ENCODE data around the gene RPGRIP1L. TPM values are rescaled to one million over a fixed set of nuclear protein-coding genes. Genes with fewer than 3 reads are reported as not detected.

Gene RPGRIP1L
- total RNA-seq, 1 donor from 2014 or later: 12.0 TPM

GRCh38 chr16:53598511-53599275, 105.0 kb downstream of the RPGRIP1L start:
- no peak overlapping the region for H3K27ac Mint-ChIP-seq (ENCODE audit: unreplicated experiment)
- TF ChIP-seq CTCF (IDR thresholded peaks at IDR 0.05): no peak
- H3K27me3 Mint-ChIP-seq (ENCODE audit: unreplicated experiment): no peaks in the 10 kb centered on the region
- no peaks in the 10 kb centered on the region for H3K4me1 Mint-ChIP-seq (ENCODE audit: unreplicated experiment)
- peaks cover 19% of the 10 kb centered on the region for H3K36me3 Mint-ChIP-seq (ENCODE audit: unreplicated experiment)
- peaks cover 24% of the 10 kb centered on the region for H3K9me3 Mint-ChIP-seq (ENCODE audit: unreplicated experiment)
- DNase-seq (ENCODE audit: extremely low spot score, unreplicated experiment): no peak
- no peak overlapping the region for H3K4me3 Mint-ChIP-seq (ENCODE audit: unreplicated experiment)

- Mint-ChIP-seq H3K36me3 (ENCODE audit: unreplicated experiment) (peaks cover 19% of the 10 kb centered on the region), H3K9me3 (ENCODE audit: unreplicated experiment) (peaks cover 24% of the 10 kb centered on the region), H3K27ac (ENCODE audit: unreplicated experiment) (no peak overlapping the region), H3K4me3 (ENCODE audit: unreplicated experiment) (no peak overlapping the region), H3K4me1 (ENCODE audit: unreplicated experiment) (no peaks in the 10 kb centered on the region), H3K27me3 (ENCODE audit: unreplicated experiment) (no peaks in the 10 kb centered on the region)
- DNase-seq (ENCODE audit: extremely low spot score, unreplicated experiment): no peak
- no peak for TF ChIP-seq CTCF (IDR thresholded peaks at IDR 0.05)
Observed at GRCh38 chr16:53597776-53598175, 105.9 kb downstream of the RPGRIP1L start.

- H3K36me3 Mint-ChIP-seq (ENCODE audit: unreplicated experiment): no peaks in the 10 kb centered on the region
- H3K9me3 Mint-ChIP-seq (ENCODE audit: unreplicated experiment): peaks cover 17% of the 10 kb centered on the region
- no peak overlapping the region for H3K4me3 Mint-ChIP-seq (ENCODE audit: unreplicated experiment)
- DNase-seq (ENCODE audit: extremely low spot score, unreplicated experiment): no peak
- no peaks in the 10 kb centered on the region for H3K4me1 Mint-ChIP-seq (ENCODE audit: unreplicated experiment)
- H3K27me3 Mint-ChIP-seq (ENCODE audit: unreplicated experiment): peaks cover 7% of the 10 kb centered on the region
- no peak overlapping the region for H3K27ac Mint-ChIP-seq (ENCODE audit: unreplicated experiment)
- no peak for TF ChIP-seq CTCF (IDR thresholded peaks at IDR 0.05)
Observed at GRCh38 chr16:53588081-53588648, 115.5 kb downstream of the RPGRIP1L start.

GRCh38 chr16:53583401-53583800, 120.3 kb downstream of the RPGRIP1L start:
- H3K27ac Mint-ChIP-seq (ENCODE audit: unreplicated experiment): no peak overlapping the region
- TF ChIP-seq CTCF (IDR thresholded peaks at IDR 0.05): no peak
- no peak overlapping the region for H3K4me3 Mint-ChIP-seq (ENCODE audit: unreplicated experiment)
- peaks cover 4% of the 10 kb centered on the region for H3K27me3 Mint-ChIP-seq (ENCODE audit: unreplicated experiment)
- H3K9me3 Mint-ChIP-seq (ENCODE audit: unreplicated experiment): peaks cover 5% of the 10 kb centered on the region
- H3K4me1 Mint-ChIP-seq (ENCODE audit: unreplicated experiment): no peaks in the 10 kb centered on the region
- DNase-seq (ENCODE audit: extremely low spot score, unreplicated experiment): no peak
- no peaks in the 10 kb centered on the region for H3K36me3 Mint-ChIP-seq (ENCODE audit: unreplicated experiment)

GRCh38 chr16:53581784-53582183, 121.9 kb downstream of the RPGRIP1L start:
- no peaks in the 10 kb centered on the region for H3K4me1 Mint-ChIP-seq (ENCODE audit: unreplicated experiment)
- H3K9me3 Mint-ChIP-seq (ENCODE audit: unreplicated experiment): no peaks in the 10 kb centered on the region
- no peak overlapping the region for H3K4me3 Mint-ChIP-seq (ENCODE audit: unreplicated experiment)
- TF ChIP-seq CTCF (IDR thresholded peaks at IDR 0.05): no peak
- DNase-seq (ENCODE audit: extremely low spot score, unreplicated experiment): no peak
- no peak overlapping the region for H3K27ac Mint-ChIP-seq (ENCODE audit: unreplicated experiment)
- H3K27me3 Mint-ChIP-seq (ENCODE audit: unreplicated experiment): peaks cover 2% of the 10 kb centered on the region
- no peaks in the 10 kb centered on the region for H3K36me3 Mint-ChIP-seq (ENCODE audit: unreplicated experiment)
